ENCODE results near the gene ADGRV1.
A peak's percentile ranks its signal among the peaks of the same experiment; 100 is the strongest.
"Not testable (repeated sequence)": the region's sequence is repeated elsewhere in the genome, so short reads cannot be mapped to it uniquely, and the experiment has no call there.

The ADGRV1 gene

GRCh38 chr5:90955001-90955635, 396.5 kb downstream of the ADGRV1 start:
- DNase-seq, result no peak

GRCh38 chr5:90956511-90957097, 398.0 kb downstream of the ADGRV1 start:
- DNase-seq, result peak; percentile 2

- DNase-seq, result no peak
Observed at GRCh38 chr5:90957906-90958305, 399.3 kb downstream of the ADGRV1 start.

- DNase-seq, result no peak
Observed at GRCh38 chr5:90959262-90959661, 400.7 kb downstream of the ADGRV1 start.

GRCh38 chr5:90962481-90962880, 403.9 kb downstream of the ADGRV1 start:
- DNase-seq, result no peak

GRCh38 chr5:90965110-90965685, 406.6 kb downstream of the ADGRV1 start:
- no peak for DNase-seq

- no peak for DNase-seq
Observed at GRCh38 chr5:90967443-90967842, 408.8 kb downstream of the ADGRV1 start.

GRCh38 chr5:90967851-90968250, 409.3 kb downstream of the ADGRV1 start:
- no peak for DNase-seq

GRCh38 chr5:90968319-90968718, 409.7 kb downstream of the ADGRV1 start:
- no peak for DNase-seq

- not testable (repeated sequence) for DNase-seq
Observed at GRCh38 chr5:90969945-90970344, 411.3 kb downstream of the ADGRV1 start.

- DNase-seq, result no peak
Observed at GRCh38 chr5:90981177-90981576, 422.6 kb downstream of the ADGRV1 start.

GRCh38 chr5:90981821-90982220, 423.2 kb downstream of the ADGRV1 start:
- DNase-seq, result no peak

- no peak for DNase-seq
Observed at GRCh38 chr5:90982576-90982975, 424.0 kb downstream of the ADGRV1 start.

GRCh38 chr5:90983148-90983547, 424.6 kb downstream of the ADGRV1 start:
- no peak for DNase-seq

GRCh38 chr5:90983711-90984124, 425.1 kb downstream of the ADGRV1 start:
- no peak for DNase-seq

GRCh38 chr5:90985341-90985740, 426.7 kb downstream of the ADGRV1 start:
- no peak for DNase-seq

GRCh38 chr5:90987726-90988125, 429.1 kb downstream of the ADGRV1 start:
- no peak for DNase-seq

- no peak for DNase-seq
Observed at GRCh38 chr5:90991201-90991600, 432.6 kb downstream of the ADGRV1 start.

- DNase-seq, result no peak
Observed at GRCh38 chr5:90994796-90995195, 436.2 kb downstream of the ADGRV1 start.

GRCh38 chr5:90996089-90996488, 437.5 kb downstream of the ADGRV1 start:
- DNase-seq, result no peak

- DNase-seq, result no peak
Observed at GRCh38 chr5:90997082-90997481, 438.5 kb downstream of the ADGRV1 start.

- no peak for DNase-seq
Observed at GRCh38 chr5:91000743-91001142, 442.1 kb downstream of the ADGRV1 start.

GRCh38 chr5:91006713-91007112, 448.1 kb downstream of the ADGRV1 start:
- DNase-seq, result no peak

- no peak for DNase-seq
Observed at GRCh38 chr5:91007251-91007650, 448.7 kb downstream of the ADGRV1 start.

Data from NCI-H2029 (cell line).